Activated CD8-positive, alpha-beta memory T cell treated with anti-CD3 and anti-CD28 coated beads for 1 hour (primary cell): ENCODE measurements around the gene UGT2B15.
"Not testable (repeated sequence)": the region's sequence is repeated elsewhere in the genome, so short reads cannot be mapped to it uniquely, and the experiment has no call there.

Experiments used
- DNase-seq, 2 donors: peaks; one replicate each; pipeline ENCODE4 v3.0.0-alpha.2; 2020; ENCODE audit warnings: low read depth in 1 of 2; ENCODE audit errors: extremely low read depth in 1 of 2

UGT2B15 gene

DNA sequence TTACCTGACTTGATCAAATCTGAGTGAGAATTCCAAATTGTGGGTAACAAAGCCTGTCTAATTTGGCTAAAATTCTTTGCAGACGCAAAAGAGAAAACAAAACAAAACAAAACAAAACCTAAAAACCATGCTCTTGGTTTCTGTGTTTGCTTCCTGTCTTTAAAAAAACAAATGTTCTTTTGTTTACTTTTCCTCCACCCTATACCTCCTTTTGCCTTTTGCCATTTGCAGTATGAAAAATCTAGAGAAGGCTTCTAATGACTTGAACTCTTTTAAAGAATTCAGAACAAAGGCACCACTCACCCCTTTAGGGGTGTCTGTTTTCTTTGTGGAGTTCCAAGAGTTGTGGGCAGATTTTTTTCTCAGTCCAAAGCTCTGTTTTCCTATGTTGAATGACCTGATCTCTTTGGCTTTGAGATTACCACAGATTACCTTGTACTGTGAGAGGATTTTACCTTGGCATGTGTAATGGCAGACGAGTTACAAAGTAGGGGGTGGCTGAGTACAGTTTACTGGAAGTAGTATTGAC is 13.9 kb downstream of the UGT2B15 start:
- not testable (repeated sequence) for DNase-seq

DNA sequence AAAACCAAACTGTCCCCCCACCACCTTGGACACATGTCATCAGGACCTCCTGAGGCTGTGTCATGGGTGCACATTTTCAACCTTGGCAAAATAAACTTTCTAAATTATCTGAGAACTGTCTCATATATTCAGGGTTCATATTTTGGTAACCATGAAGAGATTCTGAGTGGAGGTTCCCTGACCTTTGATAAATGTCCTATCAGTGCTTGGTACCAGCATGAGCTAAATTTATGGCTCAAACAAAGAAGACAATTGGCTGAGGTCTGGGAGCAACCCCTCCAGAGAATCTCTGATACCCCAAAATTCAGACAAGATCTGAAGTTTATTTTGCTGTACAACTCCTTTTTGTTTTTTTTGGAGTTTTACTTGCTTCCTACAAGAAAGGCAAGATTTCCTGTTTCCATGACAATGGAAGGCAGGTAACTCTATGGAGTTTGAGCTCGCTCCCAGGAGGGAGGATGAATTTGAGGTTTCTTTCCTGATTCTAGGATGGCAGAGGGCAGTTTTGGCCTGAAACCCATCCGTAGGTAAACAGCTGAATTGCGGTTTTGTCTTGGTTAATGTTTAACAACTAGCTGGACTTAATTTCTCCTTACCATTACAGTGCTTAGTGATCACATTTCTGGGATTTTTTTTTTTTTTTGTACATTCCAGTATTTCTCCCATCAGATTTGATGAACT is 14.5 kb downstream of the UGT2B15 start:
- DNase-seq, result no peak

DNA sequence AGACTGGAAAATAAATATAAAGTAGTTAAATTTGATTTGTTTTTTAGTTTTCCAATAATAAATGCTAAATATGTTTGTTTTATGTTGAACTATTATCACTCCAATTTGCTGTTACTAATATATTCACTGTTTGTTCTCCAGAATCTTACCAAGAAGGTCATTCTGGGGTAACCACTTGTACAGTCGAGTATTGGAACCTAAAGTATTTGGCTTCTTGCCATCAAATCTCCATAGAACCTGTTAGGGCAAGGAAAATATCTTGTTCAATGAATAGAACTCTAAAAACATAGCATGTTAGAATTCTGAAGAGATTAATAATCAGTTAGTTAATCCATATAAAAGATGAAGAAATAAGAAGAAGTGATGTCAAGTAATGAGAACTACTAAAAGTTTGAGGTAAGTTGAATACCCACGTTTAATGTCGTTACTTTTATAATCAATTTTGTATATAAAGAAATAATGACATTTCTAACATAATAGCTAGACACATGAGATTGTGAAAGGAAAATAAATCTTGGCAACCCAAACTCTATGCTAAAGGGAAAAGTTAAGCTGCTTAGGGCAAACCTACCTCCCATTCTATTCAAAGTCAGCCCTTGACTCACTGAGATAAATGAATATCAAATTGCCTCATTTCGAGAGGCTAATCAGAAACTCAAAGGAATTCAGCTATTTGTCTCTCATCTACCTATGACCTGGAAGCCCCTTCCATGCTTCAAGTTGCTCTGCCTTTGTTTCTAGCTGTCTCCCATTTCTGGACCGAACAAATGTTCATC is 15.3 kb downstream of the UGT2B15 start:
- DNase-seq, result no peak

DNA sequence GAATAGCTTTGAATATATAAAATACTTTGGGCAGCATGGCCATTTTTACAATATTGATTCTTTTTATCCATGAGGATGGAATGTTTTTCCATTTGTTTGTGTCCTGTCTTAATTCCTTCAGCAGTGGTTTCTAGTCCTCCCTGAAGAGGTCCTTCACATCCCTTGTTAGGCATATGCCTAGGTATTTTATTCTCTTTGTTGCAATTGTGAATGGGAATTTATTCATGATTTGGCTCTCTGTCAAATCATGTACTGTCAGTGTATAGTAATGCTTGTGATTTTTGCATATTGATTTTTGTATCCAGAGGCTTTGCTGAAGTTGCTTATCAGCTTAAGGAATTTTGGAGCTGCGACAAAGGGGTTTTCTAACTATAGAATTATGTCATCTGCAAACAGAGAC is 18.5 kb downstream of the UGT2B15 start:
- DNase-seq, result no peak

DNA sequence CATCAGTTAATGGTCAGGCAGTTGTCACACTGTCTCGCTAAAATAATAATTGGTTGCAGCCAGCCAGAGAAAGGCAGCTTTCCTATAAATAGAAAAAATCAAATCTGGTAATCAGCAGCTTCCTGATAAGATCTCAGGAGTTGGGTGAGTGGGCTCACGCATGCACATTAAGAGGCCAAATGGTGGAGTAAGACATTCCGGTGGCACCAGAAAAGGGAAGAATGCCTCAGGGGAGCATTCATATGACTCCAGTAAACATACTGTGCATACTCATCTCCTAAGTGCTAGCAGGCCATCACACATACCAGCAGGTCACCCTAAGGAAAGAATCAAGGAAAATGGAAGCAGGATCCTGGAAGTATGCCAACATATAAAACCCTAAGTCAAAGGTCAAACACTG is 40.1 kb downstream of the UGT2B15 start:
- no peak for DNase-seq

DNA sequence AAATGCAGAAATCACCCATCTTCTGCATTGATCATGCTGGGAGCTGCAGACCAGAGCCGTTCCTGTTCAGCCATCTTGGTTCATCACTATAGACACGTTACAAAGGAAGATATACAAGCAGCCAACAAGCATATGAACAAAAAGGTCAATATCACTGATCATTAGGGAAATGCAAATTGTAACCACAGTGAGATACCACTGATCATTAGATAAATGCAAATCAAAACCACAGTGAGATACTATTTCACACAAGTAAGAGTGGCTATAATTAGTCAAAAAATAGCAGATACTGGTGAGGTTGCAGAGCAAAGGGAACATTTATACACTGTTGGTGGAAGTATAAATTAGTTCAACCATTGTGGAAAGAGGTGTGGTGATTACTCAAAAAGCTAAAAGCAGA is 47.7 kb downstream of the UGT2B15 start:
- not testable (repeated sequence) for DNase-seq

DNA sequence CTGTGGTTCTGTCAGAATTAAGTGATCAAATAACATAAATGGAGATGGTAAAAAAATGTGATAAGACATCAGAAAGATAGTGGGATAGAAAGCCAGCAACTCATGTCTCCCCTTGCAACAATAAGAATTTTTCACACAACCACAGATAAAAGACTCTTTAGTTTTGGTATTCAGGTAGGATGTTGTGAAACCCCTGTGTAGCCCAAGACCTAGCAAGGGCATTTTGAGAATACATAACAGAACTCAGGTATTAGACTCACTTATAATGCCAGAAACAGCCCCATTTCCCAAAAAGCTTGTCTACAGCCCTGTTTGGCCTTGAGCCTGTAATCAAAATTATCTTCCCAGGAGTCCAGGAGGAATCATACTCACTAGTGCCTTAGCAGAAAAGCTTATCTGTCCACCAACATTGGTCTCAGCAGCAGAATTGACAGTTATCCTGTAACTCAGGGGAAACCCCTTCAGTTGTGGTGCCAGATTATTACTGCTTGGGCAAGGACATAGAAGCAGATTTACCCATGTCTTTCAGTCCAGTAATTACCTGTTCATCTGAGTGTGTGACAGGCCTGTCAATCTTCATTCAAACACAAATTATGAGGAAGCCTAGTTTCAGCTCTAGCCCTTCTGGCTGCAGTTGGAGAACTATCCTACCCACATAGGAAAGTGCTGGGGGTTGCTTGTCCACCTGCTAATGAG is 53.3 kb downstream of the UGT2B15 start:
- no peak for DNase-seq

DNA sequence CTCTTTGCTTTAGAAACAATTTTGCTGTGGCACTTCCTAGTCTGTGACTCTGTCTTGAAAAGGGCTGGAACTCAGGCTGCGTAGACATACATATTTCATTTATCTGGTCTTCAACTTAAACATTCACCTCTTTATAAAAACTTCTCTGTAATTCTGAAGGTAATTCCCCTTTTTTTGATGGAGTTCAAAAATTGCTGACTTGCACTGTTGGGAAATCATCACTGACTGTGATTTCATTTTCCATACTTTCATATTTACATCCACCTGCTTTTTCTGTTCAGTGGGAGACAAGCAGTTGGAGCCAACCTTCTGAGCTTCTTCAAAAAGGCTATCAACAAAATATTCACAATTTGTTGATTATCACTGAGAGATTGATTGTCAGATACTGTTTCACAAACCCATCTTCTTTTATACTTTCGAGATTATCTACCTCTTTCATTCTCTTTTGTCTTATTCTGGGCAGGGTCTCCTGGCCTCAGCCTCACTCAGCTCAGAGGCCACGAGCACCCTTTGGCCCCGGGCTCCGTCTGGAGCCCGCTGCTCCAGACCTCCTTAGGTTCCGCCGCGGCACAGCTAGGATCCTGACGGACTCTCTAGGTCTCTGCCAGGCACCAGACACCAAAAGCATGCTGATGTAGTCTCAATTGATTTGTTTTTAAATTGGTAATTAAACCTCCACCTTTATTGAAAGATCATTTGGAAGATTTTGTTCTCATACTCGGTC is 54.6 kb downstream of the UGT2B15 start:
- no peak for DNase-seq

DNA sequence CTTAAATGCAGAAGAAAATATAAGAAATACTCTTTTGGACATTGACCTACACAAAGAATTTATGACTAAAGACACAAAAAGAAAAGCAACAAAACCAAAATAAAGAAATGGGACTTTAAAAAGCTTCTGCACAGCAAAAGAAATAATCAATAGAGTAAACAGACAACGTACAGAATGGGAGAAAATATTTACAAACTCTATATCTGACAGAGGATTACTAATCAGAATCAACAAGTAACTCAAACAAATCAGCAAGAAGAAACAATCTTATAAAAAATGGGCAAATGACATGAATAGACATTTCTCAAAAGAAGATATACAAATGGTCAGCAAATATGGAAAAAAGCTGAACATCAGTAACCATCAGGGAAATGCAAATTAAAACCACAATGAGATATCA is 56.7 kb downstream of the UGT2B15 start:
- DNase-seq, result no peak

DNA sequence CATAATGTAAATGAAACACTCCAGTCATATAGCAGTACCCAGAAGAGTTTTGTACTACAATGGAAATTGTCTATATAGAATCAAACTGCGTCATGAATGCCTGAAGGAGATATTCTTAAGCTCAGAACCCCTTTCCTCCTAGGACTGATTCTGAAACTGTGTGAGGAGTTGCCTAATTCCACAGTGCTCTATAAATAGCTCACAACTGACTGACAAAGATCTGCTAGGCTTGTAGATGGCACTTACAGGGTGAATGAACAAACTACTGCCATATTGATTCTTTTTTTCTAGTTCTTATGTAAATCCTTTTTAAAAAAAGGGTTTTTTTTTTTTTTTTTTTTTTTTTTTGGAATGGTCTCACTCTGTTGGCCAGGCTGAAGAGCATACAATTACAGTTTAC is 64.2 kb downstream of the UGT2B15 start:
- no peak for DNase-seq

DNA sequence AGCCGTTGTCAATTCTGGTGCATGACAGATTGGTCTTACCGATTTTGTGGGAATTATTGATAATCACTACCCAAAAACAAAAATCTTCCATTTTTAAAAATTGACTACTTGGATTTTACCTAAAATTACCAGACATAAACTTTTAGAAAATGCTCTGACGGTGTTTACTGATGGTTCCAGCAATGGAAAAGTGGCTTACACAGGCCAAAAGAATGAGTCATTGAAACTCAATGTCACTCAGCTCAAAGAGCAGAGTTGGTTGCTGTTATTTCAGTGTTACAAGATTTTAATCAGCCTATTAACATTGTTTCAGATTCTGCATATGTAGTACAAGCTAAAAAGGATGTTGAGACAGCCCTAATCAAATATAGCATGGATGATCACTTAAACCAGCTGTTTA is 71.3 kb downstream of the UGT2B15 start:
- DNase-seq, result no peak

DNA sequence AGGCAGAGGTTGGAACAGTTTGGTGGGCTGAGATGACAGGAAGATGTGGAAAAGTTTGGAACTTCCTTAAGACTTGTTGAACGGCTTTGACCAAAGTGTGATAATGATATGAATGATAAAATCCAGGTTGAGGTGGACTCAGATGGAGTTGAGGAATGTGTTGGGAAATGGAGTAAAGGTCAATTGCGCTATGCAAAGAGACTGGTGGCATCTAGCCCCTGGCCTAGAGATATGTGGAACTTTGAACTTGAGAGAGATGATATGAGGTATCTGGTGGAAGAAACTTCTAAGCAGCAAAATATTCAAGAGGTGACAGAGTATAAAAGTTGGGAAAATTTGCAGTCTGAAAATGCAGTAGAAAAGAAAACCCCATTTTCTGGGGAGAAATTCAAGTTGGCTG is 73.0 kb downstream of the UGT2B15 start:
- no peak for DNase-seq
